ENCODE measurements around the gene CSGALNACT2.
"Not testable (repeated sequence)": the region's sequence is repeated elsewhere in the genome, so short reads cannot be mapped to it uniquely, and the experiment has no call there.

Gene CSGALNACT2

DNA sequence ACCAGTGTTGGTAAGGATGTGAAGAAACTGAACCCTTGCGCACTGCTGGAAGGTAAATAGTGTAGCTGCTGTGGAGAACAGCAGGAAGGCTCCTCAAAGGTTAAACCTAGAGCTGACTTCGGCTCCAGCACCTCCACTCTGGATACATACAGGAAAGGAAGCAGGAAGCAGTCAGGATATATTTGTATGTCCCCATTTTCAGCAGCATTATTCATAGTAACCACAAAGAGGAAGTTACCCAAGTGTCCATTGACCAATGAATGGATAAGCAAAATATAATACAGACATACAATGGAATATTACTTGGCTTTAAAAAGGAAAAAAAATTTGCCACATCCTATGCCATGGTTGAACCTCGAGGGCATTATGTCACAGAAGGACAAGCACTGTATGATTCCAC, 46.4 kb upstream of the CSGALNACT2 start:
- H3K4me3 ChIP-seq (IDR thresholded peaks at IDR 0.05; ENCODE audit: insufficient read depth, low read depth, low read length): no peak overlapping the region
- no peaks in the 10 kb centered on the region for H3K4me1 ChIP-seq (ENCODE audit: low read depth, poor library complexity, severe bottlenecking)
- TF ChIP-seq, protein P1, sequence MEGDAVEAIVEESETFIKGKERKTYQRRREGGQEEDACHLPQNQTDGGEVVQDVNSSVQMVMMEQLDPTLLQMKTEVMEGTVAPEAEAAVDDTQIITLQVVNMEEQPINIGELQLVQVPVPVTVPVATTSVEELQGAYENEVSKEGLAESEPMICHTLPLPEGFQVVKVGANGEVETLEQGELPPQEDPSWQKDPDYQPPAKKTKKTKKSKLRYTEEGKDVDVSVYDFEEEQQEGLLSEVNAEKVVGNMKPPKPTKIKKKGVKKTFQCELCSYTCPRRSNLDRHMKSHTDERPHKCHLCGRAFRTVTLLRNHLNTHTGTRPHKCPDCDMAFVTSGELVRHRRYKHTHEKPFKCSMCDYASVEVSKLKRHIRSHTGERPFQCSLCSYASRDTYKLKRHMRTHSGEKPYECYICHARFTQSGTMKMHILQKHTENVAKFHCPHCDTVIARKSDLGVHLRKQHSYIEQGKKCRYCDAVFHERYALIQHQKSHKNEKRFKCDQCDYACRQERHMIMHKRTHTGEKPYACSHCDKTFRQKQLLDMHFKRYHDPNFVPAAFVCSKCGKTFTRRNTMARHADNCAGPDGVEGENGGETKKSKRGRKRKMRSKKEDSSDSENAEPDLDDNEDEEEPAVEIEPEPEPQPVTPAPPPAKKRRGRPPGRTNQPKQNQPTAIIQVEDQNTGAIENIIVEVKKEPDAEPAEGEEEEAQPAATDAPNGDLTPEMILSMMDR (conservative IDR thresholded peaks at IDR 0.05; ENCODE audit: low read depth, low read length): no peak
- H2AFZ ChIP-seq (ENCODE audit: low read depth): no peak overlapping the region
- H3K9ac ChIP-seq: no peak overlapping the region
- H3K79me2 ChIP-seq (ENCODE audit: insufficient read depth, low read depth): no peaks in the 10 kb centered on the region
- H3K36me3 ChIP-seq (ENCODE audit: insufficient read depth): no peaks in the 10 kb centered on the region
- H3K27me3 ChIP-seq (ENCODE audit: insufficient read depth, low read depth): no peaks in the 10 kb centered on the region
- H3K27ac ChIP-seq: no peak overlapping the region
- no peaks in the 10 kb centered on the region for H4K20me1 ChIP-seq (ENCODE audit: insufficient read depth)
- H3K4me2 ChIP-seq: no peak overlapping the region

GRCh38 chr10:43093423-43094076, 44.7 kb upstream of the CSGALNACT2 start:
- Histone ChIP-seq H3K4me3 (IDR thresholded peaks at IDR 0.05; ENCODE audit: insufficient read depth, low read depth, low read length) (no peak overlapping the region), H3K27ac (no peak overlapping the region), H4K20me1 (ENCODE audit: insufficient read depth) (no peaks in the 10 kb centered on the region), H3K4me1 (ENCODE audit: low read depth, poor library complexity, severe bottlenecking) (no peaks in the 10 kb centered on the region), H3K4me2 (no peak overlapping the region), H3K36me3 (ENCODE audit: insufficient read depth) (no peaks in the 10 kb centered on the region), H3K79me2 (ENCODE audit: insufficient read depth, low read depth) (no peaks in the 10 kb centered on the region), H3K27me3 (ENCODE audit: insufficient read depth, low read depth) (no peaks in the 10 kb centered on the region), H3K9ac (no peak overlapping the region), H2AFZ (ENCODE audit: low read depth) (no peak overlapping the region)
- TF ChIP-seq, protein P1 (conservative IDR thresholded peaks at IDR 0.05; ENCODE audit: low read depth, low read length): no peak

GRCh38 chr10:43094085-43094484, 44.2 kb upstream of the CSGALNACT2 start:
- H4K20me1 ChIP-seq (ENCODE audit: insufficient read depth): no peaks in the 10 kb centered on the region
- H3K27ac ChIP-seq: no peak overlapping the region
- no peak overlapping the region for H2AFZ ChIP-seq (ENCODE audit: low read depth)
- H3K4me3 ChIP-seq (IDR thresholded peaks at IDR 0.05; ENCODE audit: insufficient read depth, low read depth, low read length): no peak overlapping the region
- H3K9ac ChIP-seq: no peak overlapping the region
- H3K27me3 ChIP-seq (ENCODE audit: insufficient read depth, low read depth): no peaks in the 10 kb centered on the region
- no peak overlapping the region for H3K4me2 ChIP-seq
- no peaks in the 10 kb centered on the region for H3K4me1 ChIP-seq (ENCODE audit: low read depth, poor library complexity, severe bottlenecking)
- H3K36me3 ChIP-seq (ENCODE audit: insufficient read depth): no peaks in the 10 kb centered on the region
- no peaks in the 10 kb centered on the region for H3K79me2 ChIP-seq (ENCODE audit: insufficient read depth, low read depth)
- TF ChIP-seq, protein P1 (conservative IDR thresholded peaks at IDR 0.05; ENCODE audit: low read depth, low read length): no peak

DNA sequence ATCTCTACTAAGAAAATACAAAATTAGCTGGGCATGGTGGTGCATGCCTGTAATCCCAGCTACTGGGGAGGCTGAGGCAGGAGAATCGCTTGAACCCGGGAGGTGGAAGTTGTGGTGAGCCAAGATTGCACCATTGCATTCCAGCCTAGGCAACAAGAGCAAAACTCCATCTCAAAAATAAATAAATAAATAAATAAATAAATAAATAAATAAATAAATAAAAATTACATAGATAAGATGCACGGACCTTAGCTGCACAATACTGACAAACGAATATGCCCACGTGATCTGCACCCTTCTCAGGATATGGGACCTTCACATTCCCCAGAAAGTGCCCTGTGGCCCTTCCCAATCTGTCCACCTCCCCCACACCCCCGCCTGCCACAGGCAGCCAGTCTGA, 38.9 kb upstream of the CSGALNACT2 start:
- not testable (repeated sequence) for H3K36me3 ChIP-seq (ENCODE audit: insufficient read depth); H4K20me1 ChIP-seq (ENCODE audit: insufficient read depth); H3K79me2 ChIP-seq (ENCODE audit: insufficient read depth, low read depth); H3K4me3 ChIP-seq (IDR thresholded peaks at IDR 0.05; ENCODE audit: insufficient read depth, low read depth, low read length); H3K27ac ChIP-seq; H3K4me2 ChIP-seq; H2AFZ ChIP-seq (ENCODE audit: low read depth); H3K4me1 ChIP-seq (ENCODE audit: low read depth, poor library complexity, severe bottlenecking); H3K9ac ChIP-seq; H3K27me3 ChIP-seq (ENCODE audit: insufficient read depth, low read depth)

GRCh38 chr10:43099928-43100327, 38.3 kb upstream of the CSGALNACT2 start:
- H3K4me3 ChIP-seq (IDR thresholded peaks at IDR 0.05; ENCODE audit: insufficient read depth, low read depth, low read length): no peak overlapping the region
- H4K20me1 ChIP-seq (ENCODE audit: insufficient read depth): no peaks in the 10 kb centered on the region
- H3K4me2 ChIP-seq: no peak overlapping the region
- H3K9ac ChIP-seq: no peak overlapping the region
- no peaks in the 10 kb centered on the region for H3K36me3 ChIP-seq (ENCODE audit: insufficient read depth)
- H3K4me1 ChIP-seq (ENCODE audit: low read depth, poor library complexity, severe bottlenecking): no peaks in the 10 kb centered on the region
- TF ChIP-seq, protein P1 (conservative IDR thresholded peaks at IDR 0.05; ENCODE audit: low read depth, low read length): no peak
- H3K27me3 ChIP-seq (ENCODE audit: insufficient read depth, low read depth): no peaks in the 10 kb centered on the region
- no peaks in the 10 kb centered on the region for H3K79me2 ChIP-seq (ENCODE audit: insufficient read depth, low read depth)
- H2AFZ ChIP-seq (ENCODE audit: low read depth): no peak overlapping the region
- H3K27ac ChIP-seq: no peak overlapping the region
